Spleen (tissue), 7 donors: Measurements from ENCODE around the gene ST7.

Experiments
- POLR2AphosphoS5 ChIP-seq, 3 donors: sonication (generic); formaldehyde crosslinking; IDR thresholded peaks; one replicate each; pipeline ENCODE4 v1.5.1; 2017; ENCODE audit warnings: antibody characterized with exemption in 3 of 3
- TF ChIP-seq, protein P1 (sequence below), 11 experiments: fragments of 200-600 bp in 7 of 11; fragments of 450-650 bp in 4 of 11; sonication (generic) in 4 of 11; IDR thresholded peaks in 8 of 11; conservative IDR thresholded peaks in 3 of 11; 1 replicate in 7 of 11; 2 replicates in 4 of 11; pipeline versions ENCODE4 v1.4.0 to v1.8.0; 2016 to 2021; ENCODE audit warnings: antibody characterized with exemption in 11 of 11, inconsistent platforms in 4 of 11, mild to moderate bottlenecking in 1 of 11
- donor health status: DM: no; HTN: no; CAD: no; lungs with moderate emphysema.
- donor health status: DM: no; HTN: no; CAD: no.
- donor health status: DM: no; HTN: no; CAD: no.

DNA sequence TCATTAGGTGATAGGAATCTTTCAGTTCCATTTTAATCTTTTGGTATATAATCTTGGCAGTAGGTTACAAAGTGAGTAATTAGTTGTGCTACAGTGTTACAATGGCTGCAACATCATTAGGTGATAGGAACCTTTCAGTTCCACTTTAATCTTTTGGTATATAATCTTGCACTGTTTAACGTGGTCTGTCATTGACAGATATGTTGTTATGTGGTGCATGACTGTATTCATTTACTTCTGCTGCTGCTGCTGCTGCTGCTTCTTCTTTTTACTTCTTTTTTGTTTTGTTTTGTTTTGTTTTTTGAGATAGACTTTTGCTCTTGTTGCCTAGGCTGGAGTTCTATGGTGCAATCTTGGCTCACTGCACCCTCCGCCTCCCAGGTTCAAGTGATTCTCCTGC, 28.6 kb downstream of the ST7 start:
- TF ChIP-seq, protein P1, sequence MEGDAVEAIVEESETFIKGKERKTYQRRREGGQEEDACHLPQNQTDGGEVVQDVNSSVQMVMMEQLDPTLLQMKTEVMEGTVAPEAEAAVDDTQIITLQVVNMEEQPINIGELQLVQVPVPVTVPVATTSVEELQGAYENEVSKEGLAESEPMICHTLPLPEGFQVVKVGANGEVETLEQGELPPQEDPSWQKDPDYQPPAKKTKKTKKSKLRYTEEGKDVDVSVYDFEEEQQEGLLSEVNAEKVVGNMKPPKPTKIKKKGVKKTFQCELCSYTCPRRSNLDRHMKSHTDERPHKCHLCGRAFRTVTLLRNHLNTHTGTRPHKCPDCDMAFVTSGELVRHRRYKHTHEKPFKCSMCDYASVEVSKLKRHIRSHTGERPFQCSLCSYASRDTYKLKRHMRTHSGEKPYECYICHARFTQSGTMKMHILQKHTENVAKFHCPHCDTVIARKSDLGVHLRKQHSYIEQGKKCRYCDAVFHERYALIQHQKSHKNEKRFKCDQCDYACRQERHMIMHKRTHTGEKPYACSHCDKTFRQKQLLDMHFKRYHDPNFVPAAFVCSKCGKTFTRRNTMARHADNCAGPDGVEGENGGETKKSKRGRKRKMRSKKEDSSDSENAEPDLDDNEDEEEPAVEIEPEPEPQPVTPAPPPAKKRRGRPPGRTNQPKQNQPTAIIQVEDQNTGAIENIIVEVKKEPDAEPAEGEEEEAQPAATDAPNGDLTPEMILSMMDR (IDR thresholded peaks at IDR 0.05 in 8 of 11, conservative IDR thresholded peaks at IDR 0.05 in 3 of 11) = no peak
- no peak for TF ChIP-seq POLR2AphosphoS5 (IDR thresholded peaks at IDR 0.05)
